K562 (cell line): Measurements from ENCODE around the gene ZBTB43. TPM values are rescaled to one million over a fixed set of nuclear protein-coding genes. Genes with fewer than 3 reads are reported as not detected.

Source experiments
- CBFA2T3 ChIP-seq: fragments of 450-650 bp; IDR thresholded peaks from 2 replicates; pipeline ENCODE4 v1.6.1; 2017
- CBX5 ChIP-seq: IDR thresholded peaks from 2 replicates; pipeline ENCODE4 v1.6.1; 2014; ENCODE audit warnings: low read depth, borderline replicate concordance
- CEBPG ChIP-seq, 3 experiments: fragments of 200-800 bp in 1 of 3; sonication (Bioruptor generic) in 1 of 3; sonication (generic) in 1 of 3; formaldehyde crosslinking in 1 of 3; IDR thresholded peaks in 2 of 3; conservative IDR thresholded peaks in 1 of 3; 2 replicates each; pipeline versions ENCODE4 v1.6.1 to v1.8.0; 2016 to 2022; ENCODE audit warnings: missing compliant biosample characterization in 2 of 3, missing genetic modification characterization in 2 of 3, mild to moderate bottlenecking in 1 of 3, missing genetic modification reagents in 1 of 3
- CHD1 ChIP-seq: fragments of 200-600 bp; sonication (generic); IDR thresholded peaks from one replicate; pipeline ENCODE4 v1.6.1; 2012; ENCODE audit warnings: mild to moderate bottlenecking, moderate library complexity, low read length, inconsistent platforms
- E2F6 ChIP-seq, 2 experiments: IDR thresholded peaks; 2 replicates each; pipeline ENCODE4 v1.6.1; 2011; ENCODE audit warnings: borderline replicate concordance in 1 of 2, control low read depth in 1 of 2, low read depth in 1 of 2, low read length in 1 of 2, mild to moderate bottlenecking in 1 of 2, mixed read lengths in 1 of 2, moderate library complexity in 1 of 2; ENCODE audit not compliant: insufficient read depth in 1 of 2, insufficient read length in 1 of 2, poor library complexity in 1 of 2, severe bottlenecking in 1 of 2; ENCODE audit errors: extremely low read depth in 1 of 2
- EHMT2 ChIP-seq: fragments of 450-650 bp; IDR thresholded peaks from 2 replicates; pipeline ENCODE4 v1.6.1; 2018; ENCODE audit warnings: antibody characterized with exemption
- ELF2 ChIP-seq: fragments of 250-450 bp; sonication (Bioruptor Pico); IDR thresholded peaks from 2 replicates; pipeline ENCODE4 v1.5.0; 2021; ENCODE audit warnings: mild to moderate bottlenecking
- ELK1 ChIP-seq: sonication (generic); formaldehyde crosslinking; IDR thresholded peaks from 2 replicates; pipeline ENCODE4 v1.8.1; 2022; ENCODE audit warnings: missing genetic modification reagents
- HCFC1 ChIP-seq: IDR thresholded peaks from 2 replicates; pipeline ENCODE4 v1.6.1; 2012; ENCODE audit warnings: low read depth, low read length, improper control_type of control experiment
- HDAC3 ChIP-seq: fragments of 450-650 bp; IDR thresholded peaks from 2 replicates; pipeline ENCODE4 v1.6.1; 2018; ENCODE audit warnings: borderline replicate concordance, mild to moderate bottlenecking, moderate library complexity; ENCODE audit not compliant: partially characterized antibody
- HMG20A ChIP-seq: fragments of 450-650 bp; formaldehyde crosslinking; conservative IDR thresholded peaks from 2 replicates; pipeline ENCODE4 v1.4.0; 2020; ENCODE audit warnings: mild to moderate bottlenecking, mixed read lengths
- JUN ChIP-seq, 2 experiments: sonication (generic) in 1 of 2; formaldehyde crosslinking in 1 of 2; IDR thresholded peaks; 2 replicates each; pipeline versions ENCODE4 v1.6.1 to v1.8.0; 2012 to 2022; ENCODE audit warnings: borderline replicate concordance in 2 of 2, mild to moderate bottlenecking in 2 of 2, improper control_type of control experiment in 1 of 2, low read depth in 1 of 2, low read length in 1 of 2, missing genetic modification reagents in 1 of 2
- NR3C1 ChIP-seq: sonication (generic); formaldehyde crosslinking; IDR thresholded peaks from 2 replicates; pipeline ENCODE4 v1.8.1; 2022; ENCODE audit warnings: missing genetic modification reagents
- RAD21 ChIP-seq, 2 experiments: fragments of 250-450 bp in 1 of 2; fragments of 450-650 bp in 1 of 2; sonication (Bioruptor Pico) in 1 of 2; formaldehyde crosslinking in 1 of 2; IDR thresholded peaks in 1 of 2; conservative IDR thresholded peaks in 1 of 2; 2 replicates each; pipeline versions ENCODE4 v1.4.0 to v1.8.0; 2020 to 2022; ENCODE audit warnings: mild to moderate bottlenecking in 2 of 2, moderate library complexity in 1 of 2
- RBM14 ChIP-seq: fragments of 200-400 bp; formaldehyde crosslinking; IDR thresholded peaks from 2 replicates; pipeline ENCODE4 v1.6.1; 2018; ENCODE audit warnings: low read depth, mild to moderate bottlenecking, low read length, moderate library complexity, borderline replicate concordance; ENCODE audit not compliant: insufficient read depth
- SMARCE1 ChIP-seq: fragments of 450-650 bp; IDR thresholded peaks from 2 replicates; pipeline ENCODE4 v1.7.1; 2016; ENCODE audit warnings: mild to moderate bottlenecking
- SOX6 ChIP-seq: fragments of 450-650 bp; IDR thresholded peaks from 2 replicates; pipeline ENCODE4 v1.6.1; 2014; ENCODE audit warnings: mild to moderate bottlenecking
- SRF ChIP-seq, 2 experiments: fragments of 250-450, 450-650 bp in 1 of 2; sonication (Bioruptor Pico) in 1 of 2; sonication (generic) in 1 of 2; formaldehyde crosslinking; IDR thresholded peaks; 2 replicates each; pipeline versions ENCODE4 v1.5.0 to v1.5.1; 2020 to 2022; ENCODE audit warnings: mild to moderate bottlenecking in 1 of 2, missing genetic modification reagents in 1 of 2
- STAG1 ChIP-seq: sonication (generic); formaldehyde crosslinking; IDR thresholded peaks from 2 replicates; pipeline ENCODE4 v1.5.0; 2020; ENCODE audit warnings: missing genetic modification reagents, borderline replicate concordance
- ZBTB1 ChIP-seq: sonication (generic); formaldehyde crosslinking; IDR thresholded peaks from 2 replicates; pipeline ENCODE4 v1.8.1; 2023; ENCODE audit warnings: missing genetic modification reagents, low read depth, mild to moderate bottlenecking, borderline replicate concordance
- ZBTB5 ChIP-seq: fragments of 450-650 bp; IDR thresholded peaks from 2 replicates; pipeline ENCODE4 v1.6.1; 2017; ENCODE audit warnings: antibody characterized with exemption
- ZBTB8A ChIP-seq: fragments of 450-650 bp; IDR thresholded peaks from 2 replicates; pipeline ENCODE4 v1.6.1; 2018; ENCODE audit warnings: mild to moderate bottlenecking, moderate library complexity; ENCODE audit not compliant: partially characterized antibody
- ZNF76 ChIP-seq: fragments of 250-450 bp; sonication (Bioruptor Pico); IDR thresholded peaks from 2 replicates; pipeline ENCODE4 v1.4.0; 2020; ENCODE audit warnings: mild to moderate bottlenecking, moderate library complexity, borderline replicate concordance
- polyA plus RNA-seq, 8 experiments: library from polyadenylated mRNA; depleted of rRNA in 4 of 8; stranded (reverse) in 5 of 8; unstranded in 3 of 8; fragments of >200 nt; fragmentation: Nextera tagmentation in 2 of 8; fragmentation: Illumina TruSeq in 1 of 8; extraction: Ambion mirVana in 2 of 8; extraction: Trizol in 1 of 8; gene quantifications; 2 replicates each; pipeline versions ENCODE4 v1.2.1 to v1.2.3, GENCODE V29; 2011 to 2014; ENCODE audit warnings: inconsistent platforms in 1 of 8, missing spikeins in 1 of 8
- total RNA-seq, 7 experiments: library from RNA; depleted of rRNA in 6 of 7; stranded (reverse); fragments of >200 nt in 6 of 7; fragmentation: Illumina TruSeq in 2 of 7; extraction: Trizol in 2 of 7; gene quantifications; 2 replicates each; pipeline versions ENCODE4 v1.2.1 to v1.2.3, GENCODE V29; 2011 to 2021; ENCODE audit warnings: low replicate concordance in 1 of 7

Gene ZBTB43
- total and polyA plus RNA-seq, 9 of the 15 experiments (the other 6 are each of a cell fraction or from before 2014, with no cell fraction given): 3.9 to 17.2 (median 9.1) TPM

GRCh38 chr9:126758916-126759585 lies 45.8 kb upstream of the ZBTB43 start (continued):
- TF ChIP-seq ELF2 (no peak), NR3C1 (CRISPR knock-in tag) (no peak), CEBPG (CRISPR knock-in tag; IDR thresholded peaks at IDR 0.05) (no peak), CEBPG (tag; conservative IDR thresholded peaks at IDR 0.05 in 1 of 2, IDR thresholded peaks at IDR 0.05 in 1 of 2) (peak; percentile 81 to 84), CHD1 (no peak), EHMT2 (no peak), JUN (IDR thresholded peaks at IDR 0.05; ENCODE audit: borderline replicate concordance, low read depth, low read length) (no peak), JUN (CRISPR knock-in tag; IDR thresholded peaks at IDR 0.05; ENCODE audit: borderline replicate concordance) (no peak), HDAC3 (no peak), RAD21 (CRISPR knock-in tag; conservative IDR thresholded peaks at IDR 0.05 in 1 of 2, IDR thresholded peaks at IDR 0.05 in 1 of 2) (no peak), E2F6 (IDR thresholded peaks at IDR 0.05; ENCODE audit: borderline replicate concordance in 1 of 2, extremely low read depth in 1 of 2, insufficient read depth in 1 of 2, insufficient read length in 1 of 2, low read depth in 1 of 2, low read length in 1 of 2, poor library complexity in 1 of 2, severe bottlenecking in 1 of 2) (no peak), SOX6 (no peak), CBX5 (no peak), SMARCE1 (no peak), ZBTB1 (CRISPR knock-in tag) (no peak), HMG20A (CRISPR knock-in tag) (no peak), ELK1 (CRISPR knock-in tag) (no peak), SRF (CRISPR knock-in tag; IDR thresholded peaks at IDR 0.05) (no peak), CBFA2T3 (0 out of 2 replicates have a peak, but pooled peaks have one; percentile 15), ZBTB5 (no peak), ZNF76 (CRISPR knock-in tag) (no peak), STAG1 (CRISPR knock-in tag) (no peak), RBM14 (no peak), HCFC1 (no peak), ZBTB8A (no peak)
